ENCODE measurements around the gene ETS1.

- TF ChIP-seq ESRRA (IDR thresholded peaks at IDR 0.05; ENCODE audit: borderline replicate concordance, low read length) (no peak), HOXA7 (CRISPR knock-in tag; IDR thresholded peaks at IDR 0.05) (no peak), POLR2AphosphoS2 (conservative IDR thresholded peaks at IDR 0.05; ENCODE audit: low read length) (no peak), RFX5 (IDR thresholded peaks at IDR 0.05) (no peak), HDAC2 (IDR thresholded peaks at IDR 0.05) (no peak), CEBPB (IDR thresholded peaks at IDR 0.05) (no peak), ZNF302 (CRISPR knock-in tag; IDR thresholded peaks at IDR 0.05) (no peak), KDM1A (IDR thresholded peaks at IDR 0.05; ENCODE audit: low read depth) (no peak)
- TF ChIP-seq, protein P1, sequence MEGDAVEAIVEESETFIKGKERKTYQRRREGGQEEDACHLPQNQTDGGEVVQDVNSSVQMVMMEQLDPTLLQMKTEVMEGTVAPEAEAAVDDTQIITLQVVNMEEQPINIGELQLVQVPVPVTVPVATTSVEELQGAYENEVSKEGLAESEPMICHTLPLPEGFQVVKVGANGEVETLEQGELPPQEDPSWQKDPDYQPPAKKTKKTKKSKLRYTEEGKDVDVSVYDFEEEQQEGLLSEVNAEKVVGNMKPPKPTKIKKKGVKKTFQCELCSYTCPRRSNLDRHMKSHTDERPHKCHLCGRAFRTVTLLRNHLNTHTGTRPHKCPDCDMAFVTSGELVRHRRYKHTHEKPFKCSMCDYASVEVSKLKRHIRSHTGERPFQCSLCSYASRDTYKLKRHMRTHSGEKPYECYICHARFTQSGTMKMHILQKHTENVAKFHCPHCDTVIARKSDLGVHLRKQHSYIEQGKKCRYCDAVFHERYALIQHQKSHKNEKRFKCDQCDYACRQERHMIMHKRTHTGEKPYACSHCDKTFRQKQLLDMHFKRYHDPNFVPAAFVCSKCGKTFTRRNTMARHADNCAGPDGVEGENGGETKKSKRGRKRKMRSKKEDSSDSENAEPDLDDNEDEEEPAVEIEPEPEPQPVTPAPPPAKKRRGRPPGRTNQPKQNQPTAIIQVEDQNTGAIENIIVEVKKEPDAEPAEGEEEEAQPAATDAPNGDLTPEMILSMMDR (IDR thresholded peaks at IDR 0.05): no peak
Observed at GRCh38 chr11:128575961-128576350, 11.4 kb downstream of the ETS1 start.

Measured in A549 (cell line).